HG03064 (cell line): ENCODE results near the gene RCOR1.

Source experiments
- ATAC-seq: cut with Tn5 transposase; IDR thresholded peaks from one replicate; pipeline ENCODE4 v1.9.1; 2021; ENCODE audit warnings: low read depth; ENCODE audit not compliant: unreplicated experiment

The RCOR1 gene

DNA sequence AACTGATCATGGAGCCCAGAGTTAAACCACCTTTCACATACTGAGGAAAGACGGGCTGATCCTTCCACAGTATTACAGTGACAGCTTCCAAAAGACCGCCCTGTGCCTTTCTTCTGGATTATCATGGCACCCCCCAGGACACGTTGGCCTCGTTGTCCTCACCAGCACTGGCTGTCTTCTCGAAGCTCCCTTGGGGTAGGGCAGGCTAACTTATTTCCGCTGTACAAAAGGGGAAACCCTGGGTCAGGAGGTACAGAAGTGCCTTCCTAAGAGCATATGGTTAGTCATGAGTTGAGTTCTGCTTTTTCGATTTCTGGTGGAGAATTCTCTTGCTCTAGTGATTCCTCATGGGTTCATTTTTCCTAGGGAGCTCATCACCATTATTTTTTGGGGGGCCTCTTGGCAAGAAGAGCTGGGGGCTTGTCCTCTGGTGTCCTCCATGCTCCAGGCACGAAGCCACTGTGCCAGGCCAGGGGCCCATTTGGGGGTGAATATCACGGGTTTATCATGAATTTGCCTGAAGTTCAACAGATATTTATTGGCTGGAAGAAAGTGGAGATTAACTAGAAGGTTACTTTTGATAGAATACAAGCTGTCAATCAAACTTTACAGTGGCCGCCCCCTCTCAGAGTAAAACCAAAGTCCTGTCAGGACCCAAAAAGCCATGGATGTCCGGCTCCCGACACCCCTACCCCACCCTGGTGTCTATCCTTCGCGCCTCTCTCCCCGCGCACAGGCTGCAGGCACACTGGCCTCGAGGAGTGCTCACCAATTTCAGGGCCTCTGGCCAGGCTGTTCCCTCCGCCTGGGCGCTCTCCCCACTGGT is 176.0 kb downstream of the RCOR1 start:
- no peak for ATAC-seq

DNA sequence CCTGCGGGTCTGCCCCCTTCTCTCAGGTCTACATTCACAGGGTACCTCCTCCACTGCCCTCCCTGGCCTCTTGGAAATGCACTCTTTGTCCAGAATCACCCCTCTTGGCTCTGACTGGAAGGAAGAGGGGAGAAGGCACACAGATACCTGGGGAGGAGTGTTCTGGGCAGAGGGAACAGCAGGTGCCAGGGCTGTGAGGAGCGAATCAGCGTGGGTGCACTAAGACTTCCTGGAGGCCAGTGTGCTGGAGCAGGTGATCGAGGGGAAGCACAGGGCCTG is 176.5 kb downstream of the RCOR1 start:
- ATAC-seq = no peak

DNA sequence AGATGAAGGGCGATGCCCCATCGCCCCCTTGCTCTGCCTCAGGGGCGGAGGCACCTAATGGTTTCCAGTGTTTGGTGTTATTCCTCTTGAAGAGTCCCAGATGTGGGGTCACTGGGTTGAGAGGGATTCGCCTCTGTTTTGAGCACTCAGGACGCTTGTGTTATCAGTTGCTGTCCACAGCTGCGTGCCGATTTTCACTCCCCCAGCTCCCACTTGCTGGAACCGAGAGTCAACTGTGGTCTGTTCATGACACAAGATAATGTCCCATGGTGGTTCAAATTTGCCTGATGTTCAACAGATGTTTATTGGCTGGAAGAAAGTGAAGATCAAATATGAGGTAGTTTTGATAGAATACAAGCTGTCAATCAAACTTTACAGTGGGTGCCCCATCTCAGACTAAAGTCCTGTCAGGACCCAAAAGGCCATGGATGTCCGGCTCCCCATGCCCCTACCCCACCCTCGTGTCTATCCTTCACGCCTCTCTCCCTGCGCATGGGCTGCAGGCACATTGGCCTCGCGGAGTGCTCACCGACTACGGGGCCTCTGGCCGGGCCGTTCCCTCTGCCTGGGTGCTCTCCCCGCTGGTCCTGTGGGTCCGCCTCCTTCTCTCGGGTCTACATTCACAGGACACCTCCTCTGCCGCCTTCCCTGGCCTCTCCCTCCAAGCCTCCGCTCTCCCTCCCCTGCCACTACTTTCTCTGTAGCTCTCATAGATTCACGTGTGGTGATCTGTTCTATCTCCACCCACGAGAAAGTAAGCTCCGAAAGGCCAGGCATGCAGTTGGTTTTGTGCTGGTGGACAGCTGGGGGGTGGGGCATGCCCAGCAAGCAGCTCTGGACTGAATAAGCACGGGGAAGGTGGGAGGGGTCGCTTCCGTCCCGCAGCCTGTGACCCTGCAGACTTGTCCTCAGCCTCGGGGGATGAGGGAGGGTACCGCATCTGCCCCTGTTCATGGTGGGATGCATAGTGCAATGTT is 178.0 kb downstream of the RCOR1 start:
- ATAC-seq = no peak

DNA sequence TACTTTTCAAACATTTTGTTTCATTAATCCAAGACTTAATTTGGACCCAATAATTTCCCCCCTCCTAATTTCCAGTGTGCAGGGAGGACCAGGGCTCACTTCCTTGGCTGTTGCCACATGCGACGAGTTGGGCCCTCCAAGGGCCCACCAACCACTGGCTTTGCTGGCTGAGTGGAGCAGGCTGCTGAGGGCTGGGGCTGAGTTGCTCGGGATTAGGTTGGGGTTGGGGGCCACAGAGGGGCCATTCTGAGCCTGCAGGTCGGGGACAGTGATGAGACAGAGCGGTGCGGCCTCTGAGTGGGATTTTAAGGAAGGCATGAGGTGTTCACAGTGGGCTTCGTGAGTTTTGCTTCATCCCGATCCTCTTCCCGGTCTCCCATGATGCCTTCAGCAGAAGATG is 178.7 kb downstream of the RCOR1 start:
- ATAC-seq = no peak

DNA sequence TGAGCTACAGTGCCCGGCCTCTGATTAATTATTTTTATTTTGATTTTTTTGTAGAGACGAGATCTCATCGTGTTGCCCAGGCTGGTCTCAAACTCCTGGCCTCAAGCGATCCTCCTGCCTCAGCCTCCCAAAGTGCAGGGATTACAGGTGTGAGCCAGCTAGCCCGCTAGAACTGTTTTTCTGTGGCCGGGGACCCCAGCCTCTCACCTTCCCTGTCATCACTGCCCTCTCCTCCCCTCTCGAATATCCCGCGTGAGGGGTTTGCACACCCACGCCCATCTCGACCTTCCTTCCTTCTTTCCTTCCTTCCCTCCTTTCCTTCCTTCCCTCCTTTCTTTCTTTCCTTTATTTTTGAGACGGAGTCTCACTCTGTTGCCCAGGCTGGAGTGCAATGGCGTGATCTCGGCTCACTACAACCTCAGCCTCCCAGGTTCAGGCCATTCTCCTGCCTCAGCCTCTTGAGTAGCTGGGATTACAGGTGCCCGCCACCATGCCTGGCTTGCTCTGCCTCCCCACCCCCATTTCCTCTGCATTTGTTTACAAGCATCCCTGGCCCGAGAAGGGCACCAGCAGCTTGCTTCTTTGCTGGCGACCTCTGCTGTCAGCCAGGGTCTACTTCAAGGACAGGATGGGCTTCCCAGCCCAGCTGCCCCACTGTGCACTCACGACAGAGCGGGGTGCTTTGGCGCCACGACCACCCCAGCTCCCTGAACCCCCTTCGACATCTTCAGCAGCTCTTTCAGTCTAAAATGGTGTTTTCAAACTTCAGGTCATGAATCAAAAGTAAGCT is 180.5 kb downstream of the RCOR1 start:
- no peak for ATAC-seq

DNA sequence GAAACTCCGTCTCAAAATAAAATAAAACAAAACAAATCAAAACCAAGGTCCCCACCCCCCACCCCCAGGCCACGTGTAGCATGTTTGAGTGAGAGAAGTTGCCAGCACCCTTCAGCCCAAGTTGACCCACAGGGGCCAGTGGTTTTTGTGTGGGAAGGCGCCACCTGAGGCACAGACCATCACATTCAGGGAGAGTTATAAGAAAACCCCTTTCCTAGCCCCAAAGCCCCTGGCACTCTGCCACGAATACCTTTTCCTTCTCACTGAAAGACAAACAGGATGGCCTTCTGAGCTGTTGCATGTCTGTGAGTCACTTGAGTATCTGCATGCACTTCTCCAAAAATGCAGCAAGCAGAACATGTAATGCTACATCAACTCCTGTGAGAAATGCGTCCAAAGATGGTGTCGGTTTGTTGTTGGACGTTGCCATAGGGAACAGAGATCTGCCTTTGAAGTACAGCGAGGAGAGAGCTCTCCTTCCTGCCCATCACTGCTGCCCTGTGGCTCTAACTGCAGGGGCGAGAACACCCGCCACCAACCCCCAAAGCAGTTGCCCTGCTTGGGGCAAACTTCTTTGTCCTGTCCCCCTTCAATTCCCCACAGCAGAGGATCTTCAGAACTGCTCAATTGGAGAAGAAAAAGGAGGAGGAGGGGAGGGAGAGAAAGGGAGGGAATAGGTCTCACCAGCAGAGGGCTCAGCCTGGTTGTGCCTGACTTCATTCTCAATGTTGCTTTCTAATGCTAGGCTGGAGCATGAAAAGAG is 182.1 kb downstream of the RCOR1 start:
- peak; percentile 34 for ATAC-seq

DNA sequence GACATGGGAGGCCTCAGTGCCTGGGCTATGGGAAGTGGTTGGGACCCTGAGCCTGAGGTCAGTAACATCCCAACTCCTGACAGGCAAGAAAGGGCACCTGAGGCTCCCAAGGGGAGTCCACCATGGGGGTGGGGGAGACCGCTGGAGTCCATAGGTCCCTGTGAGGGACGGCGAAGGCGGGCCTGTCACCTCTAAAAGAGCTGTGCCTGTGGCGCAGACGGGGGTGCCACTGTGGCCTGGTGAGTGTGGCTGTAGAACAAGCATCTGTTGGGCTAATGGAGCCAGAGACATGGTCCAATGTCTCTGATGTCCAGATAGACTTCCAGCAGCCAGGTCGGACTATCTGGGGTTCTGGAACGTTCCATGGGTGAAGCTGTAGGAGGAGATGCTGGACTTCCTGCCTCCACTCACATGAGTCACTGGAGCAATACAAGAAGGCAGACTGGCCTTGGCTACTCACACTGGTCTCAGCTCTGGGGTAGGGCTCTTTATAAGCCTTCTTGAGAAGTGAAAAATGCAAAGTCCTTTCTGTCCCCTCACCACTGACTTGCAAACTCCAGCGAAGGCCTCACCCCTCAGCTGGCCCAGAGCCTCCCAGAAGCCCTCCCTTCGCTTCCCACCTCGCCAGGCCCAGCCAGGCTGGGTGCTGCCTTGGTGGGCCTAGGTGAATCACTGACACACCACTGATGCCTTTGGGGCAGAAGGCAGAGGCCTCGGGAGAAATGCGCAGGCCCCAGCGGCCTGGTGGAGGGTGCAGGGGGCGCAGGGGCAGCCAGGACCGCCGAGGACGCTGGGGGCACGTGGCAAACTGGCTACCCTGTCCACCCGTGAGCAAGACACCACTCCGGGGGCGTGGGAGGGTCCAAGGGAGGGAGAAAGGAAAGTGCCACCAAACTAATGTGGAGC is 183.7 kb downstream of the RCOR1 start:
- ATAC-seq = no peak

DNA sequence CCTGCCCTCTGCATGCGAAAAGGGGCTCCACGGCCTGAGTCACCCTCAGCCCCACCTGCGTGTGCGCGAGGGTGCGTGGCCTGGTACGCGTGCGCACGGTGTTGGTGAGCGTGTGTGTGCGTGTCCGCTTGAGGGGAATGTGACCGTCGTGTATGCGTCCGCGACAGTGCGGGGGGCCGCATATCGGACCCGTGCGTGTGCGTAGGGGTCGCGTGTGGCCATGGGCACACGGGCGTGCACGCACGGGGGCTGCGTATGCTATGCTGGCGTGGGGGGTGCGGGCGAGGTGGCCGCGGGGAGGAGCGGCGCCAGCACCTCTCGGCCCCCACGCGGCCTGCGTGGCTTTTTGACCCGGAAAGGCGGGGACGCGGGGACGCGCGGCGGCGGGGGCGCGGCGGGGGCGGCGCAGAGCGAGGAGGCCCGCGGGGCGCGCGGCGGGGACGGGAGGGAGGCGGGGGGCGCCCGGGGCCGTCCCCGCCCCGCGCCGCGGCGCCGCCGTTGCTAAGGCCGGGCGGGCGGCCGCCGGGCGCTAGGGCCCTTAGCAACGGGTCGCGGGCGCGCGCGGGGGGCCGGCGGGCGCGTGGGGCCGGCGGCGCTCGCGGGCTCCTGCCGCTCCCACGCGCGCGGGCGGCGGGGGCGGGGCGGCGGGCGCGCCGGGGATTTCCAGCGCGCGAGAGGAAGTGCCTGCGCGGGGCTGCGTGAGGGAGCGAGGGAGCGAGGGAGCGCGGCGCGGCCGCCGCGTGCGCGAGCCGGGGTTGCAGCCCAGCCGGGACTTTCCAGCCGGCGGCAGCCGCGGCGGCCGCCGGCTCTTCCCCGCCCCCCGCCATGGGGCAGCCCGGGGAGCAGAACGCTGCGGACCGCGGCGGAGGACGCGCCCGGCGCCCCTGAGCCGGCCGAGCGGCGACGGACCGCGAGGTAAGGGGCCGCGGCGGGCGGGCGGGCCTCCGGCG is 184.6 kb downstream of the RCOR1 start, which contains the start of gene TRAF3:
TRAF3 (plus strand) TSS at position 689 of the 950 bp plus-strand sequence. CDS start 92,753 bp downstream, outside the sequence.
- no peak for ATAC-seq

DNA sequence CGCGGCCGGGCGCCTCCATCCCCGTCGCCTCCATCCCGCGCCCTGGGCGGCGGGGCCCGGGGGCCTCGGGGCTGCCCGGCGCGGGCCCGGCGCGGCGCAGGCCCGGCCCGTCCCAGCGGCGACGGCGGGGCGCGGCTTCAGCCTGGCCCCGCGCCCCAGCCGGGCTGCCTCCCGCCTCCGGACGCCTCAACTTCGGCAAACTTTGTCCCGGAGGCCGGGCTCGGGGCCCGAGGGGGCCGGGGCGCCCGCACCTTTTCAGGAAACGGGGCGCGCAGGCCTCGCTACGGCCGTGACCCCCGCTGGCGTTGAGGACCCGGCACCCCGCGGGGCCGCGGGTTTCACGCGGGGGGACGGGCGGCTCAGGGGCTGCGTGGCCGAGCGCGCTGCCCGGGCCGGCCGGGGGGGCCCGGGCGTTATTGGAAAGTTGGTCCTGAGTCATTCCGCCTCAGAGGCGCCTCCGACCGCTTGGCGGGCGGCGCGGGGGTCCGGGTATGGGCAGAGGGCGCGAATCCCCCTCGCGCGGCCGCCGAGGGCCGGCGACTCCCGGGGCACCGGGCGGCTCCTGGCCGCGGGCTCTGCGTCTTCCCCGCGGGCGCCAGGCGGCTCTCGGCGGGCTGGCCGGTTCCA is 185.4 kb downstream of the RCOR1 start:
- ATAC-seq = no peak

DNA sequence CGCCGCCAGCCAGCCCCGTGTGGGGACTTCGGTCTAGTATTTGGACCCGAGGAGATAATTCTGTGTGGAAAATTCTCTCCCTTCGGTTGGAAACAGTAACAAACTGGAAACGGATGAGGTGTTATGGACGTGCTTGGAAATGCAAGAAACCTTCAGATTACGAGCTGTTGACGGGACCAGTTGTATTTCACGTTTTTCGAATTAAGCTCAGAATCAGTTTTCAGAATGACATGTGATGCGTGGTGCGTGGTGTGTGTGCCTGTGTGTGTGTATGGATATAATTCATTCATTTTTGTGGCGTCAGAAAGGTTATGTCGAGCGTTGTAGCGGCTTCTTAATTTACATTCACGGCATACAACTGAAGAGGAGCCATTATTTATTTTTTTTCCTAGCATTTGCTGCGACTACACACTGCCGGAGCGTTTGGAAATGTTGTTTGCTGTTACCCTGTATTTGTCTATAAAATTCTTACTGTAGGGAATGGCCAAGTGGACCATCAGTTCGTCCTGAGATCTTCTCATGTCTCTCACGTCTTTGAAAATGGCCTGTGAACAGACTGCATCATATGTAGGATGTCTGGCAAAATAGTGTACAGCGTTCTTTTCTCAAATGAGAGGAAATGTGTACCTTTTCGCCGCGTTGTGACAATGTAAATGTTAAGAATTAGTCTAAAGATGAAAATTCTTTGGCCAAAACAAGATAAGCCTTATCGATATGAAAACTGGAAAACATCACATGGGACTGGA is 186.1 kb downstream of the RCOR1 start:
- ATAC-seq = no peak

DNA sequence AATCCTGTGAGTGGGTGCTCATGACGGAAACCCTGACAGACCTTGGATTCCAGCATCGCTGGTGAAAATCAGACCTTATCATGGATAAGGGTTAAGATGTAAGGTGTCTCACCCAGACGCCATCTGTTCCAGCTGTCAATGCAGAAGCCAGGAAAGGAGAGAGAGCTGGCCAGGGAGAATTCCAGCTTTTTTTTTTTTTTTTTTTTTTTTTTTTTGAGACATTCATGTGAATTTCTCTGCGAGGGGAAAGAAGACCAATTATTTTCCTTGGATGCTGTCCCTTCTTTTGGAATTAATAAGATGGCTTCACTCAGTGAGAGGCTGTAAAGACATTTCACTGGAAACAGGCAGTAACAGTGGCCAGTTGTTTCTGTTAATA is 186.6 kb downstream of the RCOR1 start:
- no peak for ATAC-seq

DNA sequence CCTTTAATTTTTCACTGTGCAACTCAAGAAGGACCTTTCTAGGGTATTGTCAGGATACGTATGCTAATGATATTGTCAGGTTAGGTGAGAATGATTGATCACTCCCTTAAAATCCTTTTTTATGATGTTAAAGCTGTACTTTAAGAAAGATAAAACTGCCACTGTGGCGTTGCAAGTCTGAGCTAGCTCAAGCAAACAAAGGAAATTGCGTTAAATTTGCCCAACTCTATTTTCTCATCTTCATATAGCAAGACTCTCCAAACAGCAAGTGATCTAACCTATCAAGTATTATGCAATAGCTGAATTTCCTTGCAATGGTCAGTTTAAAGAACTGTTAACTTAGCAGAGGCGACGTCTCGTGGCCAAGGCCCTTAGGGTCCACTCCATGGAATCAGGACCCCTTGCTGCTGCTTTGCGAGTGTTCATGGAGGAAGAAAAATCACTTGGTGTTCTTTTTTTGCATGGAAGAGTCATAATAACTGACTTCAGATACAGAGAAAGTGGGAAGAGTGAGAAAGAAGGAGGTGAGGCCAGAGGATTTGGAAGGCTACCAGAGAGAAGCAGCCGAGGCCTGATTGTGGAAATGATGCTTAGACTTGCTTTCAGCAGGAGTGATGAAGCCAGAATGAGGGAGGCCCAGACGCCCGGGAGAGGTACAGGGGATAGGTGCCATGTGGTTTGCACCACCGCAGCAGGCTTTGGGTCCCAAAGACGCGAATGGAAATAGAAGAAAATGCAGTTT is 187.3 kb downstream of the RCOR1 start:
- ATAC-seq = no peak
